Ishikawa (cell line): ENCODE results near the gene ADAMTS12.

ENCODE experiments used
- CEBPB ChIP-seq: IDR thresholded peaks from 2 replicates; pipeline ENCODE4 v1.6.1; 2012
- CREB1 ChIP-seq: IDR thresholded peaks from 2 replicates; pipeline ENCODE4 v1.6.1; 2012; ENCODE audit warnings: low read depth
- EGR1 ChIP-seq: IDR thresholded peaks from 2 replicates; pipeline ENCODE4 v1.6.1; 2012
- EP300 ChIP-seq: IDR thresholded peaks from 2 replicates; pipeline ENCODE4 v1.6.1; 2012; ENCODE audit warnings: borderline replicate concordance
- FOXM1 ChIP-seq: IDR thresholded peaks from 2 replicates; pipeline ENCODE4 v1.6.1; 2012; ENCODE audit warnings: low read depth, borderline replicate concordance
- MAX ChIP-seq: IDR thresholded peaks from 2 replicates; pipeline ENCODE4 v1.6.1; 2012
- NFIC ChIP-seq: IDR thresholded peaks from 2 replicates; pipeline ENCODE4 v1.6.1; 2012
- RAD21 ChIP-seq: IDR thresholded peaks from 2 replicates; pipeline ENCODE4 v1.6.1; 2012; ENCODE audit warnings: low read depth
- REST ChIP-seq: IDR thresholded peaks from 2 replicates; pipeline ENCODE4 v1.6.1; 2012; ENCODE audit warnings: low read depth, mild to moderate bottlenecking
- TAF1 ChIP-seq: IDR thresholded peaks from 2 replicates; pipeline ENCODE4 v1.6.1; 2012; ENCODE audit warnings: low read depth, mild to moderate bottlenecking
- TCF12 ChIP-seq: IDR thresholded peaks from 2 replicates; pipeline ENCODE4 v1.6.1; 2012; ENCODE audit warnings: low read depth
- TEAD4 ChIP-seq: IDR thresholded peaks from 2 replicates; pipeline ENCODE4 v1.6.1; 2012
- USF1 ChIP-seq: IDR thresholded peaks from 2 replicates; pipeline ENCODE4 v1.6.1; 2012
- YY1 ChIP-seq: IDR thresholded peaks from 2 replicates; pipeline ENCODE4 v1.6.1; 2012; ENCODE audit warnings: low read depth
- ZBTB7A ChIP-seq: IDR thresholded peaks from 2 replicates; pipeline ENCODE4 v1.6.1; 2012; ENCODE audit warnings: low read depth

Gene ADAMTS12

GRCh38 chr5:33891788-33892619, at the start of gene ADAMTS12:
ADAMTS12 (minus strand) TSS chr5:33891990; CDS start chr5:33891856, 134 bp downstream.
- no peak for TF ChIP-seq EGR1
- no peak for TF ChIP-seq TEAD4

GRCh38 chr5:33941090-33941489, 49.3 kb upstream of the ADAMTS12 start:
- TF ChIP-seq TAF1 = no peak
- no peak for TF ChIP-seq EP300
- no peak for TF ChIP-seq TEAD4
- no peak for TF ChIP-seq NFIC
- no peak for TF ChIP-seq CREB1
- TF ChIP-seq REST = no peak
- TF ChIP-seq EGR1 = no peak
- TF ChIP-seq MAX = no peak
- no peak for TF ChIP-seq FOXM1
- TF ChIP-seq YY1 = no peak
- no peak for TF ChIP-seq ZBTB7A
- TF ChIP-seq TCF12 = no peak

- TF ChIP-seq EP300 (no peak), TEAD4 (no peak), CREB1 (no peak), CEBPB (no peak), EGR1 (no peak)
These were observed 47.9 kb upstream of the ADAMTS12 start for GRCh38 chr5:33939556-33940262.

- TF ChIP-seq NFIC (no peak), TCF12 (no peak), CEBPB (no peak), RAD21 (no peak), FOXM1 (no peak), EGR1 (no peak), YY1 (no peak), EP300 (no peak)
These were observed 47.1 kb upstream of the ADAMTS12 start for GRCh38 chr5:33938881-33939280.

GRCh38 chr5:33938507-33938796, 46.7 kb upstream of the ADAMTS12 start:
- TF ChIP-seq MAX = no peak
- no peak for TF ChIP-seq TCF12
- no peak for TF ChIP-seq FOXM1
- TF ChIP-seq REST = no peak
- TF ChIP-seq CEBPB = no peak
- TF ChIP-seq ZBTB7A = no peak
- no peak for TF ChIP-seq TEAD4
- no peak for TF ChIP-seq EP300
- no peak for TF ChIP-seq YY1
- no peak for TF ChIP-seq EGR1
- TF ChIP-seq CREB1 = no peak
- TF ChIP-seq TAF1 = no peak
- no peak for TF ChIP-seq RAD21
- TF ChIP-seq NFIC = no peak
- no peak for TF ChIP-seq USF1

- TF ChIP-seq FOXM1 = no peak
- no peak for TF ChIP-seq TAF1
- TF ChIP-seq TCF12 = no peak
- no peak for TF ChIP-seq EGR1
- TF ChIP-seq REST = no peak
- TF ChIP-seq MAX = no peak
- TF ChIP-seq ZBTB7A = no peak
These were observed 46.1 kb upstream of the ADAMTS12 start for GRCh38 chr5:33937707-33938506.
